Gastroesophageal sphincter (tissue), 4 donors: ENCODE results near the gene OXGR1. TPM values are rescaled to one million over a fixed set of nuclear protein-coding genes. Genes with fewer than 3 reads are reported as not detected.

Experiments used
- small RNA-seq, 4 donors: library from RNA; depleted of rRNA; stranded (forward); fragments of <200 nt; gene quantifications; one replicate each; pipeline ENCODE3, GENCODE V24; 2016
- total RNA-seq, 4 donors: library from RNA; depleted of rRNA; stranded (reverse); fragments of >200 nt; gene quantifications; one replicate each; pipeline ENCODE4 v1.1.0, GENCODE V29; 2016

The OXGR1 gene
- total RNA-seq, 4 donors from 2014 or later: 0.40 to 0.77 (median 0.47) TPM; not detected in 1

Small RNA genes within 50 kb of the gene (small RNA-seq; reads per million reads assigned to genes)
- 0 reads per million in 4 donors for gene RN7SKP7

Other genes with a start within 250 kb of the OXGR1 start
- 100 to 1,000 TPM; 113 to 129 (median 118) TPM for gene MBNL2, start 227.9 kb upstream of the OXGR1 start, total RNA-seq